HL-60 (cell line): ENCODE data around the gene DOCK1.

Experiments
- DNase-seq, 2 experiments: peaks; one replicate each; pipeline ENCODE4 v3.0.0-alpha.2; 2010 to 2020; ENCODE audit warnings: low read depth in 1 of 2, low spot score in 1 of 2
- H3K27ac ChIP-seq: fragments of 250-450 bp; sonication (Bioruptor Pico); replicated peaks from 2 replicates; pipeline ENCODE4 v1.5.1; 2020; ENCODE audit warnings: mild to moderate bottlenecking, moderate library complexity
- H3K27me3 ChIP-seq: fragments of 250-450 bp; sonication (Bioruptor Pico); 2 replicates; pipeline ENCODE4 v1.5.1; 2021; ENCODE audit warnings: mild to moderate bottlenecking, moderate library complexity; ENCODE audit not compliant: insufficient read depth, poor library complexity, severe bottlenecking
- H3K4me3 ChIP-seq: replicated peaks from 2 replicates; pipeline ENCODE4 v1.5.1; 2011; ENCODE audit warnings: mild to moderate bottlenecking, control low read depth, low read length; ENCODE audit not compliant: insufficient read depth
- CTCF ChIP-seq: IDR thresholded peaks from one replicate; pipeline ENCODE4 v1.5.1; 2011; ENCODE audit warnings: low read length, control low read depth, inconsistent platforms; ENCODE audit not compliant: insufficient read depth
- GABPA ChIP-seq: IDR thresholded peaks from 2 replicates; pipeline ENCODE4 v1.6.1; 2012; ENCODE audit warnings: low read depth
- POLR2AphosphoS5 ChIP-seq: IDR thresholded peaks from 2 replicates; pipeline ENCODE4 v1.6.1; 2012; ENCODE audit warnings: low read depth
- REST ChIP-seq: IDR thresholded peaks from 2 replicates; pipeline ENCODE4 v1.6.1; 2012; ENCODE audit warnings: low read depth; ENCODE audit not compliant: insufficient replicate concordance
- SPI1 ChIP-seq: IDR thresholded peaks from 2 replicates; pipeline ENCODE4 v1.6.1; 2012; ENCODE audit warnings: low read depth, mild to moderate bottlenecking, borderline replicate concordance

Gene DOCK1

GRCh38 chr10:127080317-127080716 lies 175.1 kb downstream of the DOCK1 start:
- TF ChIP-seq REST = no peak
- no peak for TF ChIP-seq POLR2AphosphoS5
- no peak for TF ChIP-seq SPI1
- no peak for TF ChIP-seq CTCF
- TF ChIP-seq GABPA = no peak
- DNase-seq = no peak
- Histone ChIP-seq H3K27me3 (no peaks in the 10 kb centered on the region), H3K4me3 (no peak overlapping the region), H3K27ac (no peak overlapping the region)

GRCh38 chr10:127081851-127082345 lies 176.7 kb downstream of the DOCK1 start:
- TF ChIP-seq CTCF = no peak
- TF ChIP-seq REST = no peak
- DNase-seq = no peak
- H3K27ac ChIP-seq = no peak overlapping the region
- H3K4me3 ChIP-seq = no peak overlapping the region
- no peaks in the 10 kb centered on the region for H3K27me3 ChIP-seq

- H3K27me3 ChIP-seq = no peaks in the 10 kb centered on the region
- no peak overlapping the region for H3K4me3 ChIP-seq
- no peak for DNase-seq
- no peak overlapping the region for H3K27ac ChIP-seq
- TF ChIP-seq GABPA = no peak
- no peak for TF ChIP-seq POLR2AphosphoS5
- TF ChIP-seq SPI1 = no peak
- TF ChIP-seq CTCF = no peak
- TF ChIP-seq REST = no peak
Measured at GRCh38 chr10:127082651-127083050, 177.4 kb downstream of the DOCK1 start.
